Ovary (tissue), 3 donors: ENCODE results near the gene SND1.

Source experiments
- CTCF ChIP-seq, 3 donors: fragments of 450-650 bp in 2 of 3; fragments of 200-600 bp in 1 of 3; IDR thresholded peaks; one replicate each; pipeline versions ENCODE4 v1.5.1 to v1.8.0; 2016 to 2022; ENCODE audit warnings: antibody characterized with exemption in 3 of 3, mild to moderate bottlenecking in 1 of 3
- POLR2A ChIP-seq: fragments of 450-650 bp; IDR thresholded peaks from one replicate; pipeline ENCODE4 v1.6.1; 2017; ENCODE audit warnings: antibody characterized with exemption, mild to moderate bottlenecking, moderate library complexity
- donor health status: DM: no; HTN: no; CAD: no.

- no peak for TF ChIP-seq CTCF (IDR thresholded peaks at IDR 0.05)
- no peak for TF ChIP-seq POLR2A
These were observed 404.9 kb downstream of the SND1 start for GRCh38 chr7:128056901-128057300.
